VCaP (cell line): ENCODE data around the gene FECH.
A peak's percentile ranks its signal among the peaks of the same experiment; 100 is the strongest.

Experiments
- H3K27ac ChIP-seq: fragments of 450-650 bp; 2 replicates; pipeline ENCODE4 v1.5.1; 2017
- TF ChIP-seq, protein P1 (sequence below): fragments of 450-650 bp; conservative IDR thresholded peaks from 2 replicates; pipeline ENCODE4 v1.5.1; 2017; ENCODE audit warnings: mild to moderate bottlenecking, moderate library complexity

FECH gene

GRCh38 chr18:57589161-57589560, 2.7 kb upstream of the FECH start:
- H3K27ac ChIP-seq = no peak overlapping the region
- TF ChIP-seq, protein P1, sequence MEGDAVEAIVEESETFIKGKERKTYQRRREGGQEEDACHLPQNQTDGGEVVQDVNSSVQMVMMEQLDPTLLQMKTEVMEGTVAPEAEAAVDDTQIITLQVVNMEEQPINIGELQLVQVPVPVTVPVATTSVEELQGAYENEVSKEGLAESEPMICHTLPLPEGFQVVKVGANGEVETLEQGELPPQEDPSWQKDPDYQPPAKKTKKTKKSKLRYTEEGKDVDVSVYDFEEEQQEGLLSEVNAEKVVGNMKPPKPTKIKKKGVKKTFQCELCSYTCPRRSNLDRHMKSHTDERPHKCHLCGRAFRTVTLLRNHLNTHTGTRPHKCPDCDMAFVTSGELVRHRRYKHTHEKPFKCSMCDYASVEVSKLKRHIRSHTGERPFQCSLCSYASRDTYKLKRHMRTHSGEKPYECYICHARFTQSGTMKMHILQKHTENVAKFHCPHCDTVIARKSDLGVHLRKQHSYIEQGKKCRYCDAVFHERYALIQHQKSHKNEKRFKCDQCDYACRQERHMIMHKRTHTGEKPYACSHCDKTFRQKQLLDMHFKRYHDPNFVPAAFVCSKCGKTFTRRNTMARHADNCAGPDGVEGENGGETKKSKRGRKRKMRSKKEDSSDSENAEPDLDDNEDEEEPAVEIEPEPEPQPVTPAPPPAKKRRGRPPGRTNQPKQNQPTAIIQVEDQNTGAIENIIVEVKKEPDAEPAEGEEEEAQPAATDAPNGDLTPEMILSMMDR = no peak

DNA sequence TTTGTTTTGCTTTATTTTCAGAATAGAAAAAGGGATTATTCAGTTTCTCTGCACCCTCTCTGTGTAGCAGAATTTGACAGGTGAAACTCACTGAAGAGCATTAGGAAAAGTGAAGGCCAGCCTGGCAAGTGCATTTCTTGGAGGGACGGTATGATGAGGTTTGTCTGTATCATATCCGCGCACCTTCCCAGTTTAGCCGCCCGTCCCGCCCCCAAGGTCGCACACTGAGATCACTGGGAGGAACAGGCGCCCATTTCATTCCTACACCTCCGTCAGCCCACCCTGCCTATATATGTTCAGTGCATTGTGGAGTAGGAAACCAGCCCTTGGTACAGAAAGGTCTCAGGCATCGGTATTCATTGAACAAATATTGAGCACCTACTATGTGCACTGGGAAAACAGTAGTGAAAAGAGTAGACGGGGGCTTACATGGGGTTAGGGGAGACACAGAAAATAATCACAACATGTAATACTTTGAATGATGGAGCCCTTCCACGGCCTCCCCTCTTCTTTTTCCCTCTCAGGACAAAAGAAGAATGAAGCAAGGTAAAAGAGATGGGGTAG, 678 bp upstream of the FECH start:
- H3K27ac ChIP-seq = peak overlapping the region; percentile 88
- TF ChIP-seq, protein P1 = no peak

DNA sequence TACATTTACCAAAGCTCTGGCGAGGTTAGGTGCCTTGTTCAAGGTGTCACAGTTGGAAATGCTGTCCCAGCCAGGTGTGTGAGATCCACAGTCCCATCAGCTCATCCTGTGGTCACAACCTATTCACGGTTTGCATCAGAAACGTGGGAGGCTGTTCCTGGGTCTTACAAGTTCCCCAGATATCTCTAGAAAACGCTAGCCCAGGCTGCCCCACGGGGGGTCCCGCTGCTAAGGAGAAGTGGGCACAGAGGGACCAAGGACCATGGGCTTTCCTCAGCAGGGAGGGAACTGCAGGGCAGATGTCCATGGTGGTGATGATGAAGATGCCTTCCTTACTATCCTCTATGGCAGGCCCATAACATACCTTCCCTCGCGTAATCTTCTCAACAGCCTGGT, 649 bp downstream of the FECH start:
- TF ChIP-seq, protein P1 = no peak

GRCh38 chr18:57585421-57585820, 1.1 kb downstream of the FECH start:
- TF ChIP-seq, protein P1 = no peak
- peak overlapping the region; percentile 88 for H3K27ac ChIP-seq

More for the DNA sequence above, 649 bp downstream of the FECH start:
- H3K27ac ChIP-seq = peak overlapping the region; percentile 88

- H3K27ac ChIP-seq = peak overlapping the region; percentile 88; the same call in 1 of the 2 replicates
These were observed 2.1 kb downstream of the FECH start for GRCh38 chr18:57584444-57584843.

GRCh38 chr18:57583297-57583835, 3.1 kb downstream of the FECH start:
- no peak overlapping the region; the same call in 1 of the 2 replicates for H3K27ac ChIP-seq
- TF ChIP-seq, protein P1 = no peak

More at GRCh38 chr18:57584444-57584843, 2.1 kb downstream of the FECH start:
- TF ChIP-seq, protein P1 = no peak

DNA sequence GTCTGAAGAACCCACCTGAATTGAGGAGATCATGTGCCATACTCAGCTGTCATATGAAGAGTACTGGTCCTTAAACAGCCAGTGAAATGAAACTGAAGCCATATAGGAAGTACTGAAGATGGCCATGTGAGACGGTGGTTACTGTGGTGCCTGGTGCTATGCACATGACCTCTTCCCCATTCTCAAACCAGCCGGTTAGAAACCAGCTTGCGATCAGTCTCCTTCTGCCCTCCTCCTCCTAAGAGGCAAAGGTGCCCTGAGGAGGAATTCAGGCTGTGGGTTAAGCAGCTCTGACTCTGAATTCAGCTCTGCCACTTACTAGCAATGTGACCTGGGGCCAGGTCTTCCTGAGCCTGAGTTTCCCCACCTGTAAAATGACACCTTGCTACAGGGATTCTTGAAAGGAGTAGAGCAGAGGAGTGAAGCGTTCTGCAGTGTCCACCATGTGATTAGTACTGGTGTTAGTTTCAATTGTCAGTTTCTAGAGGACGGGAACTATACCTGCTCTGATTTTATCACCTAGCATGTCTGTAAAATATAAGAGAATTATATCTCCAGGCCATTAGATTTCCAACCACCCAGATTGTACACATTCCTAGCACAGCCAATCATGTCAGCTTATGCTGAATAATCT, 5.1 kb downstream of the FECH start:
- no peak overlapping the region for H3K27ac ChIP-seq
- TF ChIP-seq, protein P1 = no peak
